ENCODE data around the gene VKORC1L1.
"Not testable (repeated sequence)": the region's sequence is repeated elsewhere in the genome, so short reads cannot be mapped to it uniquely, and the experiment has no call there.

GRCh38 chr7:66005115-66005671 lies 132.3 kb downstream of the VKORC1L1 start:
- TF ChIP-seq SIN3A (IDR thresholded peaks at IDR 0.05; ENCODE audit: low read depth); CTCF (IDR thresholded peaks at IDR 0.05 in 2 of 3, conservative IDR thresholded peaks at IDR 0.05 in 1 of 3; ENCODE audit: borderline replicate concordance in 1 of 3, insufficient read depth in 1 of 3, low read depth in 2 of 3, low read length in 2 of 3); JUND (IDR thresholded peaks at IDR 0.05); POLR2A (IDR thresholded peaks at IDR 0.05; ENCODE audit: borderline replicate concordance, extremely low read depth, insufficient read depth, insufficient read length); EZH2 (IDR thresholded peaks at IDR 0.05); SRF (IDR thresholded peaks at IDR 0.05; ENCODE audit: low read depth); ELF1 (IDR thresholded peaks at IDR 0.05; ENCODE audit: borderline replicate concordance, low read depth); YY1 (IDR thresholded peaks at IDR 0.05; ENCODE audit: extremely low read depth, insufficient replicate concordance, low read depth, low read length); CBX3 (IDR thresholded peaks at IDR 0.05; ENCODE audit: low read depth); FOSL1 (IDR thresholded peaks at IDR 0.05; ENCODE audit: low read depth); TCF7L2 (IDR thresholded peaks at IDR 0.05; ENCODE audit: borderline replicate concordance, extremely low read depth, insufficient read depth, insufficient read length): not testable (repeated sequence)

All from HCT116 (cell line).